ENCODE results near the gene CD226.

Gene CD226

GRCh38 chr18:69889009-69889408 is 58.7 kb downstream of the CD226 start:
- no peaks in the 10 kb centered on the region for H3K9me3 ChIP-seq
- no peak for TF ChIP-seq CTCF (IDR thresholded peaks at IDR 0.05)
- no peaks in the 10 kb centered on the region for H3K4me1 ChIP-seq (ENCODE audit: control insufficient read depth in 1 of 2, insufficient read depth in 1 of 2, low read depth in 1 of 2, low read length in 1 of 2)
- H3K27me3 ChIP-seq, result no peaks in the 10 kb centered on the region
- H3K27ac ChIP-seq, result no peak overlapping the region
- no peak overlapping the region for H3K4me3 ChIP-seq (ENCODE audit: low read depth in 1 of 2, low read length in 1 of 2)
- no peaks in the 10 kb centered on the region for H3K36me3 ChIP-seq

- TF ChIP-seq CTCF (IDR thresholded peaks at IDR 0.05), result no peak
- no peaks in the 10 kb centered on the region for H3K27me3 ChIP-seq
- no peaks in the 10 kb centered on the region for H3K9me3 ChIP-seq
- H3K4me1 ChIP-seq (ENCODE audit: control insufficient read depth in 1 of 2, insufficient read depth in 1 of 2, low read depth in 1 of 2, low read length in 1 of 2), result no peaks in the 10 kb centered on the region
- no peak overlapping the region for H3K27ac ChIP-seq
- no peaks in the 10 kb centered on the region for H3K36me3 ChIP-seq
- no peak overlapping the region for H3K4me3 ChIP-seq (ENCODE audit: low read depth in 1 of 2, low read length in 1 of 2)
Measured at GRCh38 chr18:69887256-69887655, 60.4 kb downstream of the CD226 start.

- no peak for TF ChIP-seq CTCF (IDR thresholded peaks at IDR 0.05)
- H3K27me3 ChIP-seq, result no peaks in the 10 kb centered on the region
- no peaks in the 10 kb centered on the region for H3K36me3 ChIP-seq
- H3K27ac ChIP-seq, result no peak overlapping the region
- H3K4me1 ChIP-seq (ENCODE audit: control insufficient read depth in 1 of 2, insufficient read depth in 1 of 2, low read depth in 1 of 2, low read length in 1 of 2), result no peaks in the 10 kb centered on the region
- no peak overlapping the region for H3K4me3 ChIP-seq (ENCODE audit: low read depth in 1 of 2, low read length in 1 of 2)
- H3K9me3 ChIP-seq, result no peaks in the 10 kb centered on the region
Measured at GRCh38 chr18:69885841-69886531, 61.7 kb downstream of the CD226 start.

GRCh38 chr18:69885355-69885754 is 62.3 kb downstream of the CD226 start:
- Histone ChIP-seq H3K36me3 (no peaks in the 10 kb centered on the region), H3K4me1 (ENCODE audit: control insufficient read depth in 1 of 2, insufficient read depth in 1 of 2, low read depth in 1 of 2, low read length in 1 of 2) (no peaks in the 10 kb centered on the region), H3K27ac (no peak overlapping the region), H3K27me3 (no peaks in the 10 kb centered on the region), H3K4me3 (ENCODE audit: low read depth in 1 of 2, low read length in 1 of 2) (no peak overlapping the region), H3K9me3 (no peaks in the 10 kb centered on the region)
- no peak for TF ChIP-seq CTCF (IDR thresholded peaks at IDR 0.05)

GRCh38 chr18:69883781-69884180 is 63.9 kb downstream of the CD226 start:
- Histone ChIP-seq H3K27ac (no peak overlapping the region), H3K4me1 (ENCODE audit: control insufficient read depth in 1 of 2, insufficient read depth in 1 of 2, low read depth in 1 of 2, low read length in 1 of 2) (no peaks in the 10 kb centered on the region), H3K36me3 (no peaks in the 10 kb centered on the region), H3K9me3 (no peaks in the 10 kb centered on the region), H3K4me3 (ENCODE audit: low read depth in 1 of 2, low read length in 1 of 2) (no peak overlapping the region), H3K27me3 (no peaks in the 10 kb centered on the region)
- no peak for TF ChIP-seq CTCF (IDR thresholded peaks at IDR 0.05)
